ENCODE measurements around the gene CLDND2.
A peak's percentile ranks its signal among the peaks of the same experiment; 100 is the strongest.

CLDND2 gene

DNA sequence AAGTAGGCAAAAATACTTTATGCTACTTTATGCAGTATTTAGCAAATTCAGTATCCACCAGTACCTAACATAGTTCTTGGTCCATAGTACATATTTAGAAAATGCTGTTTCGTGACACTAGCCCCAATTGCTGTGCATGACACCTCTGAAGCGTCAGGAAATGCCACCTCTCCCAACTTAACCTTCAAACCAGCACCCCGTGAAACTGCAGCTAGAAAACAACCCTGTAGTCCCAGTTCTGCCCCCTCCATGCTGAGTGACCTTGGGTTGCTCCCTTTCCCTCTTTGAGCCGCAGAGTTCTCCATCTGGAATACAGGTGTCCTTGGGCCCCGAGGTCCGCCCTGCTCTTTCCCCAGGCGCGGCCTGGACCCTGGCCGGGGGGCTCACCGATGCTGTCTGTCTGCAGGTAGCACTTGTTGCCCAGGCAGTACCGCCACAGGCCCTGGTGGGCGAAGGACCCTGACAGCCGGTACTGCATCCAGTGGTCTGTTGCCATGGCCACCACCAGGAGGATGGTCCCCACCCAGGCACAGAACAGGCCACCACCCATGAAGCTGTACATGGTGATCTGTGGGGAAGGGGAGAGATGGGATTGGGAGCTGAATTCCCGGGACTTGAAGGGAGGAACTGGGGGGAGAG is 18.2 kb upstream of the CLDND2 start:
- DNase-seq (ENCODE audit: low read depth in 2 of 3, low spot score in 1 of 3): no peak

DNA sequence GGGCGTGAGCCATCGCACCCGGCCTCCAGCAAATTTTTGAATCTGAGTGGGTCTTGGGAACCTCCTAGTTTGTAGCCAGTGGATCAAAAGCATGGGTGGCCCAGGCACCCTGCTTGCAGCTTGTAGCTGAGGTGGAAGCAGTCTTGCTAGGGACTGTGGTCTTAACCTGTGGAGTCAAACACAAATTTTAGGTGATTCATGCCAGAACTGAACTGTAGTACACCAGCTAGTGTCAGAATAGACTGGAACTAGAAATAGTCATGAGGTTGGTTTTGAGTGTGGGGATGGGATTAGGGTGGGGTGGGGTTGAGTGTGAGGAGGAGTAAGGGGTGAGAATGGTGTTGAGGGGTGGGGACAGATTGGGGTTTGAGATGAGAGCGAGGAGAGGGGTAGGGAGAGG is 13.2 kb upstream of the CLDND2 start:
- DNase-seq (ENCODE audit: low read depth in 2 of 3, low spot score in 1 of 3): no peak

DNA sequence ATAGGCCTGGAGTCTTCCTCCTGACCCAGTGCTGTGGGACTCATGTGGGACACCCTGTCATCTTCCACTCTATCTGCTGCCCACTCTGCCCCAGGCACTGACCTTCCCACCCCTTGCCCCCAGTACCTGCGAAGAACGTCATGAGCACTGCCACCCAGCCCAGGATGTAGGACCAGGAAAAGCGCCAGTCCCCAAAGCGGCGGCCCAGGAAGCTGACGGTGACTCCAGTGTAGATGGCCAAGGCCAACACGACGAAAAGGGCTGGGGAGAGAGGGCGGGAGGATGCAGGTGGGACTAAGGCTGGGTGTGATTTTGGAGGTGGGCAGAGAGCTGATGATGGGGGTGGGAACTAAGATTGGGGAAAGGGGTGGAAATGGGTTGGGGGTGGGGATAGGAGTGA is 11.6 kb upstream of the CLDND2 start:
- DNase-seq (ENCODE audit: low read depth in 2 of 3, low spot score in 1 of 3): no peak

DNA sequence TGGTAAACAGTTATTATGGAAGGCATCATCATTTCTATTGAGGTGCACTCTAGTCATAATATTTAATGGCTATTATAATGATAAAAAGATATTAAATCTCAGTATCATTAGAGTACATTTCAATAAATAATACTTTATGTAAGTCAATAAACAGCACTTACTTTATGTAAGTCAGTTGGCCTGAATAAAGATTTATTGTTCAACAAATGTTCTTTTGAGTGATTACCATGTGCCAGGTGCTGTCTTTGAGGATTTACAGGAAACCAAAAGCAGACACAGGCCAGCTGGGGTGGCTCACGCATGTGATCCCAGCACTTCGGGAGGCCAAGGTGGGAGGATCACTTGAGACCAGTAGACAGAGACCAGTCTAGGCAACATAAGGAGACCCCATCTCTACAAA is 8.6 kb upstream of the CLDND2 start:
- no peak for DNase-seq (ENCODE audit: low read depth in 2 of 3, low spot score in 1 of 3)

DNA sequence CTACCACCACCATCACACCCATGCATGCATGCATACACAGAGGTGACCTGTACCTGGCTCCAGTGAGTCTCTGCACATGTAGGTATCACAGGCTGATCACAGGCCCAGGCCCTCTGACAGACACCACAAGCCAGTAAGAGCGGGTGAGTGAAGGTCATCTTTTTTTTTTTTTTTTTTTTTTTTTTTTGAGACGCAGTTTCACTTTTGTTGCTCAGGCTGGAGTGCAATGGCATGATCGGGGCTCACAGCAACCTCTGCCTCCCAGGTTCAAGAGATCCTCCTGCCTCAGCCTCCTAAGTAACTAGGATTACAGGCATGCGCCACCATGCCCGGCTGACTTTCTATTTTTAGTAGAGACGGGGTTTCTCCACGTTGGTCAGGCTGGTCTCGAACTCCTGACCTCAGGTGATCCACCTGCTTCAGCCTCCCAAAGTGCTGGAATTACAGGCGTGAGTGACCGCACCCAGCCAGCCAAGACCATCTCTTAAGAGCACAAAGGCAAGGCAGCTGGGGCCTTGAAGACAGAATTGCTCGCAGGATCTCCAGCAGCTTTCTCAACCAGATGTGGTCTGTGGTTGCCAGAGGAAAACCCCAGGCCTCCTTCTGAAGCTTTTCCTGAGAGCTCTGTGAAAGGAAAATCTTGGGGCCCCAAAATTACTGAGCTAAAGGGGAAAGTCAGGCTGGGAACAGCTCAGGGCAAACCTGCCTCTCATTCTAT is 6.9 kb upstream of the CLDND2 start:
- peak in 1 of 3 donors; percentile 50 for DNase-seq (ENCODE audit: low read depth in 2 of 3, low spot score in 1 of 3)

DNA sequence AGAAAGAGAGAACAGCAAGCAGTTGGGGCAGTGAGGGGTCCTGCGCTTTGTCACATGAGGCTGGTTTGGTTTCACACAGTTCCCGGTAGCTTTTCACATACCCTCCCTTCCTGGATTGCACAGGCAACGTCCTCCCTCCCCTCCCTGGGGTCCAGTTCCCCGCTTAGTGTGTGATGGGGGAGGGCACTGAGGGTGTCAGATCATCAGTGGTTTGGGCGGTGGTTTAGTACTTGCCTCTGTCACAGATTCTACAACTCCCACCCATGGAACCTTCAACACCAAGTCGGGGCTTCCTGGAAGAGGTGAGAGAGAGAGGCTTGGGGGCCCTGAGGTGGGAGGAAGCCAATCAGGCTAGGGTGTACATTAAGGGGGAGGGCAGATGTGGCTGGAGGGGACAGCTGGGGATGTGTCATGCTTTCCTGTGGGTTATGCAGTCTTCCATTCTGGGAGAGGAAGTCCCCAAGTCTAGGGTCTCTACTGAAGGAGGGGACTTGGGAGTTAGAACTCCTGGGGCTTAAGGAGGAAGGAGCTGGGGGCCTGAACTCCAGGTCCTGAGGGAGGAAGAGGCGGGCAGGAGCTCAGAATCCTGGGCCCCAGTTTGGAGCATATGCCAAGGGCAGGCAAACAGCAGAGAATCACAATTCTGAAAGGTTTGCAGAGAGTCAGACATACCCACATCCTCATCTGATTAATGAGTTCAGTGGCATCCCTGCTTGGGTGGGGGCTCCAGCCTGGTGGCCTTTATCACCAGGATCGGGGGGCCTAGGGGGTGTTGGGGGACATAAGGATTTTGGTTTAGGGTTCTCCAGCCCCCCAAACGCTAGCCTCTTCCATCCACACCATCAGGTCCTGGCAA is 4.1 kb upstream of the CLDND2 start, which contains the start of gene NKG7:
NKG7 (minus strand) TSS at position 6 of the 856 bp plus-strand sequence. CDS start 119 bp downstream, outside the sequence.
- peak; percentile 73 to 84 (median 75) for DNase-seq (ENCODE audit: low read depth in 2 of 3, low spot score in 1 of 3)

DNA sequence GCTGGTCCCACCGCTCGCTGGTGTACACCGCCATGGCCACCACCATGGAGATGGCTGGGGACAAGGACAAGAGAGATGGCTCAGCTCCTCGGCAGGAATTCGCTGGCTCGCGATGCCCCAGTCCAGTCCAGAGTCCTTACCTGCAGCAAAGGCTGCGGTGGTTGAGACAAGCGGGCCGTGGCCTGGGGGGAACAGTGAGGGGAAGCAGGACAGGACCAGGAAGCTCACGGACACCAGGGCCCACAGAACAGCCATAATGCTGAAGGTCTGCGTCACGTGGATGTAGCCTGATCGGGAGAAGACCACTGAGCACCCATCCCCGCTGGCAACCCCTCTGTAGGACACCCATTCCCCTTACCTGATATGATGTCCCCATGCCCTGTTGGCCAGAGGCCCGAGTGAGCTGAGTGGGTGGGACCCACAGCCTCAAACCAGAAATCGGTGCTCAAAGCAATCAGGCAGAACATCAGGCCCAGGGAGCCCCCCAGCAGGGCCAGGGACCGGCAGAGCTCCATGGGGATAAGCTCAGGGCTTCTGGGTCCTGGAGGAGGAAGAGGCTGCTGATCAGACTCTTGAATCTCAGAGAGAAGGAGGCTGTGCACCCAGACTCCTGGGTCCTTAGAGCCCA is 3.3 kb upstream of the CLDND2 start:
- no peak for DNase-seq (ENCODE audit: low read depth in 2 of 3, low spot score in 1 of 3)

DNA sequence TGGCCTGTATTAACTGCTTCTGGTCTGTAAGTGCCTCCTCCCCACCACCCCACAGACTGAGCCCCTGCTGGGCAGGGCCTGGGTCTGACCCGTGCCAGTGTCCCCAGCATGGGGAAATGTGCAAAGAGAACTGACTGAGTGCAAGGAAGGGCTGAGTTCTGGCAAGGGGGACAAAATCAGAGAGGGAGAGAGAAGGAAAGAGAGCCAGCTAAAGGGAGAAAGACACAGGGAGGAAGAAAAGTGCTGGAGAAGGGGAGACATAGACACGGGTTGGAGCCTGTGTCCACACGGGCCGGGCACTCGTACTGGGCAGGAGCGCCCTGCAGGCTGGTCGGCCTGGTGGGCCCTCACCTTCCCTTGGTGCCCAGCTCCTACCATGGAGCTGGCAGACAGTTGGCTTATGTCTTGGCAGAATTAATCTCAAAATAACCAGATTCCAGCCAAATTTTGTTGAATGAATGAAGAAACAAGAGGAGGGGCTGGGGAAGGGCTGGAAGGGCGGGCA is 2.4 kb upstream of the CLDND2 start:
- no peak for DNase-seq (ENCODE audit: low read depth in 2 of 3, low spot score in 1 of 3)

DNA sequence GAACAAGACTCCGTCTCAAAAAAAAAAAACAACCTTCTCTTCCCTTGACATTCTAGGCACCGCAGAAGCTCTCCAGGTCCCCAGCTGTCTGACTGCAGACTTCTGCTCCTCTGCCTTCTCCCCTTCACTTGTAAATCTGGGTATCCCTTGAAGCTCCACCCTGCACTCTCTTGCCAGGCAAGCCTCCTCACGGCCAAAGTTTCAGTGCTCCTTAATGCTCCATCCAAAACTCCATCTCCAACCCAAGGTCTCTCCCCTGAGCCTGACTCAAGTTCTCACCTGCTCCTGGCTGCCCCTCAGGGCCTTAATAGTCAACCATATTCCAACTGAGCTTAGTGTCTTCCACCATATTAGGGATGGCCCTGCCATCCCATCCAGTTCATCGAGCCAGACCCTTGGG is 1.4 kb upstream of the CLDND2 start:
- DNase-seq (ENCODE audit: low read depth in 2 of 3, low spot score in 1 of 3): no peak

DNA sequence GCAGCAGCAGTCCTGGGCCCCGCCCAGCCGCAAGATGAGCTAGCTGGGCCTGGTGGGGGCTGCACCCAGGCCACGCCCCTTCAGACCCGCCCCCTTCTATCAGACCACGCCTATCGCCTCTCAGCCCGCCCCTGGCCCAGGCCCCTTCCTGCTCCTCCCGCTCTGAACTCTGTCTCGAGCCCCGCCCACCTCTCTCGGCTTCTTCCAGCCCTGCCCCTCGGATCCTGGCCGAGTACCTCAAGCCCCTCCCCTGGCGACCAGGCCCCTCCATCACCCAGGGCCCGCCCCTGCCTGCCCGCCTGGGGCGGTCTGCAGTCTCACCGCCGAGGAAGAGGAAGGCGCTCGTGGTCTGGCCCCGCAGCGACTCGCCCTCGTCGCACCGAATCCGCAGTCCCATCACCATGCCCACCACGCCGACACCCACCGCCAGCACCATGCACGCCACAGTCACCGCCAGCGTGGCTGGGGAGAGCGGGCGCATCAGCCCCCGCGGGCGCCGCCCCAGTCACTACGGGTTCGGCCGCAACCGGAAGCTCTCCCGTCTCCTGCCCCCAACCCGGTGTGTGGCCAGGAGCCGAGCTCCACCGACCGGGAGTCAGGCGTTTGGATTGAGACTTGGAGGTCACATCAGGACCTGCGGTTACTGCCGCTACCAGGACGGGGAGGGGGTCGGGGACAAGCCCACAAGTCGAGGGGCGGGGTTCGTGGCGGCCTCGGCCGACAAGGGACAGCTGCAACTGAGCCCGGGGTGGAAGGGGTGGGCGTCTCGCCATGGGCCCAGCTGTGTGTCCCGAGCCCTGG is 1.0 kb downstream of the CLDND2 start:
- peak; percentile 99 to 100 (median 99) for DNase-seq (ENCODE audit: low read depth in 2 of 3, low spot score in 1 of 3)

DNA sequence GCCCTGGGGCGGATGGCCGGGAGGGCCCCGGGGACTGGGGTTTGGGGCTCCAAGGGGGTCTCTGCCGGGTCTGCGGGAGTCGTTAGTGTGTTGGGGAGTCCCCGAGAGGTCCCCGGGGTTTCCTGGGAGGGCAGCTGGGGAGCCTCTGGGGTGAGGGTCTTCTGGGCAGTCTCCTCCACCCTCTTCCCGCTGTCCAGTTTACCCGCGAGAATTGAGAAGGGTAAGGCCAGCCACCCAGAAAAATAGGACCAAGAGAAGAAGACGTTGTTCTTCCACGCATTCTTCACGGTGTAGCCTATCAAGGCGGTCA is 1.6 kb downstream of the CLDND2 start:
- no peak for DNase-seq (ENCODE audit: low read depth in 2 of 3, low spot score in 1 of 3)

DNA sequence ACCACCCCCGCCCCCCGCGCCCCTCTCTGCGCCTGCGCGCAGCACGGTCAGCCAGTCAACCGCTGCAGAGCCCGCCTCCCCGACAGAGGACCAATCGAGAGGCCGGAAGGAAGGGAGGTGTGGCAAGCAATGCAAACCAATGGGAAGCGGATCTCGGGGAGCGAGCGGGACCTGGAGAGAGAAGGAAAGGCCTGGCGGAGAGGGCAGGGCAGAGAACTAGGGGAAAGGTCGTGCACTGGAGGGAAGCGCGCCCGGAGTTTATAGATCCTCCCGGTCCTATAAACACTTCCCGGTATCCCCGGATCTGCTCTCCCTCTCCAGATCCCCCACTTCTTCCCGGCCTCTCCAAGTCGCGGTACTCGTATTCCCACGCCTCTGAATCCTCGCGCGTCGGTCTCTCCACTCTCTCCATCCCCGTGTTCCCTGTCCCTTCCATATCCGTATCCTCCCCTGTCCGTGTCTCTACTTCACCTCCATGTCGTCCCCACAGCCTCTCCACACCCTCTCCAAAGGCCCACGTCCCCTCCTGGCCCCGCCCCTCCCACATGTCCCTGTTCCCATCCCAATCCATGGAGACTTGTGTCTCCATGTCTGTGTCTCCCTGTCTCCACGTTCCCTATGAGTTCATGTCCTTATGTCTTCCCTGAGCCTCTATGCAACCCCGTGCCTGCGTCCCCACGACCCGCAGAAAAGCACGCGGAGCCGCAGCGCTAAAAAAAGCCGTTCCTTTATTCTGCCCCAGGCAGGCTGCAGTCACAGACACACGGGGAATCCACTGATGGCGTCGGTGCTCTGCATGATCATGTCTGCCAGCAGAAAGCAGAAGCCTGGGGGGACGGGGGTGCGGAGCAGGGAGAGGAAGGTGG is 2.2 kb downstream of the CLDND2 start:
- DNase-seq (ENCODE audit: low read depth in 2 of 3, low spot score in 1 of 3): peak; percentile 89 to 95 (median 94)

DNA sequence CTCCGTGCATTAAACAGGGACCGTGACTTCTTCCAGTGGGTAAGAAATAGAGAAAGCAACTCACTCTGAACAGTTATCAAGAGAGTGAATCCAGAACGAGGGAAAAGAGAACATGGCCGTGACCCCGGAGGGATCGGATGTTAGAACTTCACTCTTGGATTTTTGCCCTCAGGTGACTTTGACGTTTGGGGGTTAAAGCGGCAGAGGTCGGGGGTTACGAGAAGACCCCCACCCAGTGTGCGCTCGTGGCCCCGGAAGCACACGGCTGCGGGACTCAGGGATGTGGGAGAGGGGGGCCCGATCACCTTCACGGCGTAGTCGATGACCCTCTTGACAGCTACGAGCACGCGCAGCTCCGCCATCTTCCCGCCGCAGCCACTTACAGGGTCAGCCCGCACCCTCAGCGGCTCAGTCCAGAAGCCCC is 2.8 kb downstream of the CLDND2 start, which contains the start of gene ETFB:
ETFB (minus strand) TSS at position 424 of the 424 bp plus-strand sequence; CDS start at position 362, 62 bp downstream.
- no peak for DNase-seq (ENCODE audit: low read depth in 2 of 3, low spot score in 1 of 3)

DNA sequence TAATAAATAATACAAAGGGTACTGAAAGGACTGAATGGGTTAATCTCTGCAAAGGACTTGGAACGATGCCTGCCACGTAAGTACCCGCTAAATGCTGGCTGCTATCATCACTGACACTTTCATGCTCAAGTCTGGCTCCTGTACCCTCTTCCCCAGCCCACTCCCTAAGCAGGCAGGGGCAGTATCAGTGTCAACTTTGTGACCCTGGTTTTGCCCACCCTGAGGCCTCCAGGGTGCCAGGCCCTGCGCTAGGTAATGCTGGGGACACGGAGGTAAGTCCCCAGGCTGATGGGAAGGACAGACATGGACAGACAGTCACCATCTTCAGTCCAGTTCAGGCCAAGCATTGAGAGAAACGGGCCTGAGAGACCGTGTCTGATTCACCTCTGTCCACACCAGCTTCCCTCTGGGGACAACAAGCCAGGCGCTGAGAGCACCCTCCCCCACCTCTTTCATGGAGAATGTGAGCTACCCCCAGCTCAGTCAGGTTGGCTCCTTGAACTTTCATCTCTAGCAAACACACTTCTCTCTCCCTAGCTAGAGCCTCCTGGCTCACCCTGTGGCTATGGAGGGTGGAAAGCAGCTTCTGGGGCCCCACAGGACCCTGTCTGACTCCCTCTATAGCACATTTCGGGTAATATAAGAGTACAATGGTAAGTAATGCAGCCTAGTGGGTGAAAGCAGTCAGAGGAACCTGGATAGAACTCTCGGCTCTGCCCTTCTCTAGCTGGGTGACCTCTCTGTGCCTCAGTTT is 3.4 kb downstream of the CLDND2 start:
- no peak for DNase-seq (ENCODE audit: low read depth in 2 of 3, low spot score in 1 of 3)

DNA sequence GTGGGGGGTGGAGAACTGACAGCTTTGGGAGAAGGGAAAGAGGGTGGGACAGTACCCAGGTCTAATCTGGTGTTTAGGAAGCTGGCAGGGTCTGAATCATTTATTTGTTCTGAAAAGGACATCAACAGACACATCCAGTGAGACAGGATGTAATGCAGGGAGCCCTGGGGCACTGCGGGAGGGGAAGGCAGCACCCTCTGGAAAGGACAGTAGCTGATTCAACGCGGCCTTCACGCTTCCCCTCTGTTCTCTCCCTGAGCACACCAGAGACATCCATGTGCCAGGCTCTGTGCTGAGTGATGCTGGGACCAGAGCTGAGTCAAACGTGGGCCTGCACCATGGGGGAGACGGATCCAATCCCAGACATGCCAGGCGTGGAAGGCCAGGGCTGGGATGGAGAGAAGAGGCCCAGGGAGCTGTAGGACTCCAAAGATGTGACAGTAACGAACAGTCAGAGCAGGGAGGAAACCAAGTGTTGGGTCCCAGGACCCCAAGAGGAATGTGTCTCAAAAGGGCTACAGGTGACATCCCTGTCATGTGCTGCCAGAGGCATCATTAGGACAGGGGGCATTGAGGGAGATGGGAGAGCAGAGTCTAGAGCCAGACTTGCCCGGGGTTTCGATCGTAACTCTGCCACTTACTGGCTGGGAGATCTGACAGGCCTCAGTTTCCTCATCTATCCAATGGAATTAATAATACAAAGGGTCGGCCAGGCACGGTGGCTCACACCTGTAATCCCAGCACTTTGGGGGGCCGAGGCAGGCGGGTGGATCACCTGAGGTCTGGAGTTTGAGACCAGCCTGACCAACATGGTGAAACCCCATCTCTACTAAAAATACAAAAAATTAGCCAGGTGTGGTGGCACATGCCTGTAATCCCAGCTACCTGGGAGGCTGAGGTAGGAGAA is 4.3 kb downstream of the CLDND2 start:
- no peak for DNase-seq (ENCODE audit: low read depth in 2 of 3, low spot score in 1 of 3)

DNA sequence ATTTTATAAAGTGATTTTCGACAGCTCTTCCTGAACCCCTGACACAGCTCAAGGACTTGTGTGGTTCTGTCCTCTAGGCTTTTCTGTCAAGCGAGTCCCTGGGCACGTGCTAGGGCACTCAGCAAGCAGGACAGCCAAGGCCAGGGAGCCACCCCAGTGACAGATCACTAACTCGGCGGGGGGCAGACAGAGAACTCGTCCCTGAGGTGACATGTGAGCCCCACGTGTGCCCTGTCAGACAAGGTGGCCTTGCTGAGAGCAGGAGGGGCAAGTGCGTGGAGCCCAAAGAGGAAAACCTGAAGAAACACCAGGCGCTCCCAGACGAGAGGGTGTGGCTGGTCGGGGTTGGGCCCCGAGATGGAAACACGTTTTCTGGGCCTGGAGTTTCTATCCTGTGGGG is 7.6 kb downstream of the CLDND2 start:
- no peak for DNase-seq (ENCODE audit: low read depth in 2 of 3, low spot score in 1 of 3)

DNA sequence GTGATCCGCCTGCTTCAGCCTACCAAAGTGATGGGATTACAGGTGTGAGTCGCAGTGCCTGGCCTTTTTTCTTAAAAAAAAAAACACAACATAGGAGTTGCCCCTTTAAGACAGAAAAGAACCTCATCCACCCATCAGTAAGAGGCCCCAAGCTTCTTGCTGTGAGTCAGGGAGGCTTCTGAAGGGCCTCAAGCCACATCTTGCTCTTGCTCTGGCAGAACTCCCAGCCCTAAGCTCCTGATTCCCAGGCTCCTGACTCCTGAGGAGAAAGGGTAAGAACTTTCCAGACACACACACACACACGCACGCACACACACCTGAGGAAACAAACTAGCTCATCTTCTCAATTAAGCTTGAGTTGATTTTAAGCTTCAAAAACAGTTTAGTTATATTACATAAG is 9.5 kb downstream of the CLDND2 start:
- DNase-seq (ENCODE audit: low read depth in 2 of 3, low spot score in 1 of 3): no peak

DNA sequence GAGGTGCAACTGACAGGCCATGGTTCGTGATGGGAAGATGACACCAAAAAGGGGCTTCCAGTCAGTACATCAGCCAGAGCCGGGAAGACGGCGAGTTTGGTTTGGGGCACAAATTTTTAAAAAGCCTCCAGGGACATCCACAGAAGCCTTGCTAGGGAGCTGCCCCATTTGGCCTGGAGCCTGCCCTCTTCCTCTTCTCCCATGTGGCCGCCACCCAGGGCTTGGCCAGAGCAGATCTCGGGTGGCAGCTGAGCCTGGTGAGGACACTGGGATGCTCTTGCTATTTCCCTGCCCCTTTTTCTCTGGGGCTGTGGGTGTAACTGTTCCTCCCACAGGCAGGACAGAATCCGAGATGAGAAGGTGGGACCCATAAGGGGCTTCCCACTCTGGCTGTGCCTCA is 10.9 kb downstream of the CLDND2 start:
- no peak for DNase-seq (ENCODE audit: low read depth in 2 of 3, low spot score in 1 of 3)

Measured in stimulated activated CD4-positive, alpha-beta T cell treated with anti-CD3 and anti-CD28 coated beads, Interleukin-12 subunit alpha, Interleukin-12 subunit beta, amount 100 ng/mL, for 48 hours (primary cell).